T-helper 1 cell treated with Interleukin-12 subunit alpha and Interleukin-12 subunit beta and Interleukin-4 antibody, amounts not matched to agents 30 μg/mL and 1 μg/mL, for 36 hours (primary cell): Measurements from ENCODE around the gene HOMER2.

Experiments
- H3K27ac Mint-ChIP-seq: one replicate; pipeline ENCODE4 v1.8.0; 2021; ENCODE audit warnings: mild to moderate bottlenecking, mixed read lengths
- H3K27me3 Mint-ChIP-seq: one replicate; pipeline ENCODE4 v1.8.0; 2021; ENCODE audit warnings: low read depth, mixed read lengths
- H3K36me3 Mint-ChIP-seq: one replicate; pipeline ENCODE4 v1.8.0; 2021; ENCODE audit warnings: low read depth, mixed read lengths
- H3K4me1 Mint-ChIP-seq: one replicate; pipeline ENCODE4 v1.8.0; 2021; ENCODE audit warnings: low read depth, mixed read lengths
- H3K4me3 Mint-ChIP-seq: one replicate; pipeline ENCODE4 v1.8.0; 2021; ENCODE audit warnings: mild to moderate bottlenecking, moderate library complexity, mixed read lengths
- H3K9me3 Mint-ChIP-seq: one replicate; pipeline ENCODE4 v1.8.0; 2021; ENCODE audit warnings: mixed read lengths

HOMER2 gene

DNA sequence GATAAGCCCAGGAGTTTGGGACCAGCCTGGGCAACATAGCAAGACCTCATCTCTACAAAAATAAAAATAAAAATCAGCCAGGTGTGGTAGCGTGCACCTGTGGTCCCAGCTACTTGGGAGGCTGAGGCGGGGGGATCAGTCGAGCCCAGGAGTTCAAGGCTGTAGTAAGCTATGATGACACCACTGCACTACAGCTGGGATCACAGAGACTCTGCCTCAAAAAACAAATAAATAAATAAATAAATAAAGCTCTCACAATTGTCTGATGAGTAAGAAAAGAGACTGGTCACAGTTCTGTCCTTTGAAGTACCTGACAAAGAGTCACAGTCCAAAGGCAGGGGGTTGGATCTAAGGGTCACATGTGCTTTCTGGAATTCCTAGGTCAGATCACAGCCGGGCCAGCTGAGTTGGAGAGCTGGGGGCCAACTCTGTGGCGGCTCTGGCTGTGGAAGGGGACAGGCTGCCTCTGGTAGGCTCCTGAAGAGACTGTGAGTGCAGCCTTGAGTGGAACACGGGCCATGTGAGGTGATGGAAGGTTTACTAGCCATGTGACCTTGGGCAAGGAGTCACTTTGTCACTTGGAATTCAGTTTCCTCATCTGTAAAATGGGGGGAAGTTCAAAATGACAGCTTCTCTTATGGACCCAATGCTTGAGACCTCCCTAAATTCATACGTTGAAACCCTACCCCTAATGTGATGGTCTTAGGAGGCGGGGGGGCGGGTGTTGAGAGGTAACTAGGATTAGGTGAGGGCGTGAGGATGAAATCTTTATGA, 95.9 kb downstream of the HOMER2 start:
- Mint-ChIP-seq H3K9me3 (no peaks in the 10 kb centered on the region), H3K4me3 (no peak overlapping the region), H3K36me3 (no peaks in the 10 kb centered on the region), H3K27me3 (peaks cover 12% of the 10 kb centered on the region), H3K4me1 (peaks cover 3% of the 10 kb centered on the region), H3K27ac (no peak overlapping the region)

- H3K4me3 Mint-ChIP-seq: no peak overlapping the region
- H3K9me3 Mint-ChIP-seq: no peaks in the 10 kb centered on the region
- H3K27ac Mint-ChIP-seq: no peak overlapping the region
- peaks cover 7% of the 10 kb centered on the region for H3K27me3 Mint-ChIP-seq
- no peaks in the 10 kb centered on the region for H3K36me3 Mint-ChIP-seq
- H3K4me1 Mint-ChIP-seq: peaks cover 3% of the 10 kb centered on the region
Measured at GRCh38 chr15:82855286-82856100, 97.0 kb downstream of the HOMER2 start.

DNA sequence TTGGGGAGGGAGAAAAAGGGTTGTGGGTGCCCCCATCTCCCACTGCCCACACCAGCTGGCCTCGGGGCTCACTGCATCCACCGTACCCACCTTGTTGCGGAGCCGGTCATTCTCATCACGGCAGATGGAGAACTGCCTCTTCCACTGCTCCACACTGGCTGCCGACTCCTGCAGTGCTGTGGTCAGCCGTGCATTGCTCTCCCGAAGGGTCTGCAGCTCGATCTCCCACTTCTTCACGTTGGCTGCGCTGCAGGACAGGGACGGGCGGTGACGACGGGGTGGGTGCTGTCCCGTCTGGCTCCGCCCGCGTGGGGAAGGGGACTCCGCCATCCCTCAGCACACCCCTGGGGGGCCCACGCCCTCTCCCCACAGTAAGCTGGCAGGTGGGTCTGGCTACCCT, 98.0 kb downstream of the HOMER2 start:
- Mint-ChIP-seq H3K27ac (no peak overlapping the region), H3K27me3 (peaks cover 7% of the 10 kb centered on the region), H3K4me1 (peaks cover 7% of the 10 kb centered on the region), H3K9me3 (no peaks in the 10 kb centered on the region), H3K36me3 (no peaks in the 10 kb centered on the region), H3K4me3 (no peak overlapping the region)

- Mint-ChIP-seq H3K36me3 (no peaks in the 10 kb centered on the region), H3K27me3 (peaks cover 5% of the 10 kb centered on the region), H3K4me3 (no peak overlapping the region), H3K9me3 (no peaks in the 10 kb centered on the region), H3K4me1 (peaks cover 11% of the 10 kb centered on the region), H3K27ac (no peak overlapping the region)
Measured at GRCh38 chr15:82852941-82853561, 99.5 kb downstream of the HOMER2 start.

- H3K27me3 Mint-ChIP-seq: peaks cover 5% of the 10 kb centered on the region
- H3K4me1 Mint-ChIP-seq: peaks cover 11% of the 10 kb centered on the region
- H3K4me3 Mint-ChIP-seq: no peak overlapping the region
- H3K27ac Mint-ChIP-seq: no peak overlapping the region
- H3K36me3 Mint-ChIP-seq: no peaks in the 10 kb centered on the region
- no peaks in the 10 kb centered on the region for H3K9me3 Mint-ChIP-seq
Measured at GRCh38 chr15:82851981-82852511, 100.5 kb downstream of the HOMER2 start.

DNA sequence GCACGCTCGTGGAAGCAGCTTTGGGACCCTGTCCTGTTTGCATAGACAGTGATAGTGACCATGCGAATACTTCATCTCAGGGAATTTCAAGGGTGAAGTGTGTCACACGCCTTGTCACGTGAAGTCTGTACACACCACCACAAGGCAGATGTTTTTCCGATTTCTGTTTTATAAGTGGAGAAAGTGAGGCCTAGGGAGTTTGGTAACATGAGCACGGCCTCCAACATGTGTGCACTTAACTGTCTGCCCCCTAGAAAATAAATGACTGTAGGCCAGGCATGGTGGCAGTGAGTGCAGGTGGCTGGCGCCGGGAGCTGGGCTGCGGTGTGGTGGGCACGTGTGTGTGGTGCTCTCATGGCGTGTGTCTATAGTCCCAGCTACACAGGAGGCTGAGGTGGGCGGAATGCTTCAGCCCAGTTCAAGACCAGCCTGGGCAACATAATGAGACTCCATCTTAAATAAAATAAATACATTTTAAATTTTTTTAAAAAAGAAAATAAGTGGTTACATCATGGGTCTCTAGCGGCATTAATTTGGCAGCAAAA, 101.1 kb downstream of the HOMER2 start:
- peaks cover 11% of the 10 kb centered on the region for H3K4me1 Mint-ChIP-seq
- H3K4me3 Mint-ChIP-seq: no peak overlapping the region
- H3K36me3 Mint-ChIP-seq: no peaks in the 10 kb centered on the region
- H3K27me3 Mint-ChIP-seq: peaks cover 11% of the 10 kb centered on the region
- H3K9me3 Mint-ChIP-seq: no peaks in the 10 kb centered on the region
- H3K27ac Mint-ChIP-seq: no peak overlapping the region

DNA sequence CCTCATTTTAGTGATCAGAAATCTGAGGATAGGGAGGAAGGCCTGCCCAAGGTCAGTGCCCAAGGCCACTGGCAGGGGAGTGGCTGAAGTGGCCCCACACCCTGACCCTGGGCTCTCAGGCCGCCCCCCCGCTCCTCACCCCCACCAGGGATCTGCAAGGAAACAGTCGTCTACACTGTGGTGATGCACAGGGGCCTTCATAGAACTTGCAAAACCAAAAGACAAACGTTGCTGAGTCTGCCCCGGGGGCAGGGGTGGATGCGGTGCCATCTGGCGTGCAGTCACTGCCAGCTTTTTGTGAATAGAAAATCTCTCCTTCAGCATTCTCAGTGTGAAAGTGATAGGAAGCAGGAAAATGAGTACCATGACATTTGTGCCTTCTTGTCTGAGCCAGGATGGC, 101.8 kb downstream of the HOMER2 start:
- Mint-ChIP-seq H3K27me3 (peaks cover 16% of the 10 kb centered on the region), H3K36me3 (no peaks in the 10 kb centered on the region), H3K27ac (no peak overlapping the region), H3K9me3 (no peaks in the 10 kb centered on the region), H3K4me1 (peaks cover 11% of the 10 kb centered on the region), H3K4me3 (no peak overlapping the region)

- Mint-ChIP-seq H3K36me3 (no peaks in the 10 kb centered on the region), H3K27ac (peak overlapping the region; percentile 57), H3K4me1 (peaks cover 12% of the 10 kb centered on the region)
Measured at GRCh38 chr15:82849556-82850512, 102.7 kb downstream of the HOMER2 start.

DNA sequence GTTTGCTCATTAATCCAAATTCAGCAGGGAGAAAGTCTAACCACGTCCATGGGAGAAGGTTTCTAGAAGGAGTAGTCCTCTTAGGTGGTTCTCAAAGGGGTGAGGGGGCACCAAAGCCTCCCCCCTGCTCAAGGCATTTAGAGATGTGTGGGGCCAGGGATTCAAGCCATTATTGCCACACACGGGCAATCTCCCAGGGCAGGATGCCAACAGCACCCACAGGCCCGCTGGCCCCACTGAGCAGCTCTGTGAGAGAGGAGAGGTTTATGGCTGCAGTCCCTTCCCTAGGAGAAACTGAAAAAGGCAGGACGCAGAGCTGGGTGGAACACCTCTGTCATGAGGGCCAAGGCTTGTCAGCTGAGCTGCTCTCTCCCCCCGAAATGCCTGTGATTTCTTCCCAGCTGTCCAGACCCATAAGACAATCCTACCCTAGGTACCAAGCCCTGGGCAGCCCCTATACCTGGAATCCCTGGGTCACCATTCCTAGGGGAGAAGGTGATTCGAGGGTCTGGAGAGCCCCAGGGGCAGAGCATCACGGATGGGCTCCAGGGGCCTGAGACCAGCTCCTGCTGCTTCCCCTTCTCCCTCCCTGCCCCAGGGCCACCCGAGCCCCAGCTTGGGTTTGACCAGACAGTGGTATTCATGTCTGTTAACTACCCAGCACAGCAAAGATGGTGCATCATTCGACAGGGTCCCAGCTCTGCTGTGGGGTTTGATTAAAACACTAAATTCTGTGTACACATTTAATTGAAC, 104.1 kb downstream of the HOMER2 start:
- no peak overlapping the region for H3K4me3 Mint-ChIP-seq
- H3K27me3 Mint-ChIP-seq: peaks cover 33% of the 10 kb centered on the region
- H3K4me1 Mint-ChIP-seq: peaks cover 14% of the 10 kb centered on the region
- no peaks in the 10 kb centered on the region for H3K36me3 Mint-ChIP-seq
- H3K9me3 Mint-ChIP-seq: no peaks in the 10 kb centered on the region
- no peak overlapping the region for H3K27ac Mint-ChIP-seq

More at GRCh38 chr15:82849556-82850512, 102.7 kb downstream of the HOMER2 start:
- peaks cover 24% of the 10 kb centered on the region for H3K27me3 Mint-ChIP-seq
- no peaks in the 10 kb centered on the region for H3K9me3 Mint-ChIP-seq
- no peak overlapping the region for H3K4me3 Mint-ChIP-seq

- Mint-ChIP-seq H3K36me3 (no peaks in the 10 kb centered on the region), H3K27me3 (peaks cover 33% of the 10 kb centered on the region), H3K4me3 (no peak overlapping the region), H3K27ac (no peak overlapping the region), H3K9me3 (no peaks in the 10 kb centered on the region), H3K4me1 (peaks cover 12% of the 10 kb centered on the region)
Measured at GRCh38 chr15:82847703-82848102, 104.8 kb downstream of the HOMER2 start.

GRCh38 chr15:82846621-82847020, 105.9 kb downstream of the HOMER2 start:
- Mint-ChIP-seq H3K4me3 (no peak overlapping the region), H3K9me3 (no peaks in the 10 kb centered on the region), H3K4me1 (peaks cover 12% of the 10 kb centered on the region), H3K27me3 (peaks cover 36% of the 10 kb centered on the region), H3K27ac (no peak overlapping the region), H3K36me3 (peaks cover 2% of the 10 kb centered on the region)

DNA sequence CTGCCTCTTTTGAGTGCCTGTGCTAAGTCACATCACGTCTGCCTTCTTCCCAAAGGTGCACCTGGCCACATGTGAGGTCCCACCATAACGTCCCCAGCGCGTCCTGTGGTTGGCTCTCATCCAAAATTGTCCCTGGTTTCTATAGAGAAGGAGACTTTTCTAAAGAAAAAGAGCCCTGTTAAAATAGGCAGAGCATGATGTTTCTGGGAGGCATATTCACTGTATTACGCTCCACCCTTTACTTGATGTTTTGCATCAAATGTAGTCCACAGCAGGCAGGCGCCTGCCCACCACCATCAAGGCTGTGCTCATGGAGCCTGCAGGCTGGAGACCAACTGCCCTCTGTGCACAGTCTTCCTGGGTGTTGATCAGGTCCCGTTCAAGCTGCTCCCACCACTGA, 106.8 kb downstream of the HOMER2 start:
- H3K4me3 Mint-ChIP-seq: no peak overlapping the region
- no peaks in the 10 kb centered on the region for H3K9me3 Mint-ChIP-seq
- H3K27me3 Mint-ChIP-seq: peaks cover 37% of the 10 kb centered on the region
- H3K36me3 Mint-ChIP-seq: peaks cover 2% of the 10 kb centered on the region
- H3K27ac Mint-ChIP-seq: no peak overlapping the region
- H3K4me1 Mint-ChIP-seq: peaks cover 12% of the 10 kb centered on the region

DNA sequence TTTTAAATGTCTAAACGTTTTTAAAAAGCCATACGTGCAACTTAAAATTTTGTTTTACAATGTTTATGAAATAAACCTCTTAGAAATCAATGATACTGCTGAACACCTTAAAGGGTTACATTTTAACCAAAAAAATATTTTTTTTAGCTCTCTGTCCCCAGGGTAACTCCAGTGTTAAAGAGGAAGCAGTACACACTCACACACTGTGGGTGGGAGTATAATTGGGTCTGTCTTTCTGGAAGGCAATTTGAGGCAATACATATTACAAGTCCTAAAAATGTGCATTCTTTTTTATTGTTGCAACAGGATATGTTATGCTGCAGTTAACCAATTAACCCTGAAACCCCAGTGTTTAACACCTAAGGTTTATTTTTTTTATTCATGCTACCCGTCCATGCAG, 109.0 kb downstream of the HOMER2 start:
- Mint-ChIP-seq H3K9me3 (no peaks in the 10 kb centered on the region), H3K4me1 (peaks cover 3% of the 10 kb centered on the region), H3K27me3 (peaks cover 32% of the 10 kb centered on the region), H3K27ac (no peak overlapping the region), H3K36me3 (peaks cover 5% of the 10 kb centered on the region), H3K4me3 (no peak overlapping the region)
